GM19023 (cell line): ENCODE measurements around the gene SPO11.

ENCODE experiments used
- ATAC-seq: cut with Tn5 transposase; IDR thresholded peaks from one replicate; pipeline ENCODE4 v1.9.1; 2021; ENCODE audit warnings: mild to moderate bottlenecking, moderate library complexity; ENCODE audit not compliant: unreplicated experiment

The SPO11 gene

DNA sequence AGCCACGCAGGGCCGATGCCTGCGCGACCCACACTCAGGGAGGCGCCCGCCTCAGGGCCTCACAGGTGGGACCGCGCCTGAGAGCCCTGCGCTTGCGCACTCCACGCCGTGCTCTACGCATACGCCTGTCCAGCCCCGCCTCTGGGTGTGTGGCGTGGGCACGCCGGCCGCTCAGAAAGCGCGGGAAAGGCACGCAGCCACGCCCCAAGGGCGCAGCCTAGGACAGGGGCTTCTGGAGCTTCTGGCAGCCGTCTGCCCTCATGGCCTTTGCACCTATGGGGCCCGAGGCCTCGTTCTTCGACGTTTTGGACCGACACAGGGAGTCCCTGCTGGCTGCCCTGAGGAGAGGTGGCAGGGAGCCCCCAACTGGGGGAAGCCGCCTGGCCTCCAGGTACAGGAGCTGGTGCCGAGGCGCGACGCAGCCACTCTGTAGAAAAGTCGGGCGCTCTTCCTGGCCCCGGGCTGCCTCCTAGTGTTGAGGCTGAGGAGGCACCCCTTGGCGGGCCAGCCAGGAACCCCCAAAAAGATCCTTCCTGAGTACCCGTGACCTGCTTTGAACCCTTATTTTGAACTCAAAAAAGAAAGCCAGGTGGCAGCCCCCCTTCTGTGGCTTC, at the start of gene SPO11:
TSS of gene SPO11 (plus strand) at position 196 of the 614 bp plus-strand sequence. CDS start at position 261, 65 bp downstream.
- no peak for ATAC-seq

DNA sequence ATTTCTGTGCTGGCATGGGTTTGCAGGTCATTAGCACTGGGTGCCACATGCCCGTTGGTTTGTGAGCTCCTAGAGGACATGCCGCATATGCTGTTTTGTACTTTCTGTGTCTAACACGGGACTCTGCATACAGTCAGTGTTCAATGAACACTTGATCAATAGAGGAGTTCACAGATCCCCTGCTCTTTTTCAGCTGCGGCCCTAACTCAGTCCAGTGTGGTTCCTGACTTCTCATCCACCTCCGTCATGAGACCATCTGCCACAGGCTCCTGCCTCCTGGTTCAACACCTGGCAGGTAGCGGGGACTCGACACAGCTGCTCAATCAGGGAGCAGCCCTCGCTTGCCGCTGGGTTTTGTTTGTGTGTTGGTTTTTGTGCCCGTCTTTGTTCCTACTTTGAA, 49.4 kb upstream of the SPO11 start:
- ATAC-seq: no peak

DNA sequence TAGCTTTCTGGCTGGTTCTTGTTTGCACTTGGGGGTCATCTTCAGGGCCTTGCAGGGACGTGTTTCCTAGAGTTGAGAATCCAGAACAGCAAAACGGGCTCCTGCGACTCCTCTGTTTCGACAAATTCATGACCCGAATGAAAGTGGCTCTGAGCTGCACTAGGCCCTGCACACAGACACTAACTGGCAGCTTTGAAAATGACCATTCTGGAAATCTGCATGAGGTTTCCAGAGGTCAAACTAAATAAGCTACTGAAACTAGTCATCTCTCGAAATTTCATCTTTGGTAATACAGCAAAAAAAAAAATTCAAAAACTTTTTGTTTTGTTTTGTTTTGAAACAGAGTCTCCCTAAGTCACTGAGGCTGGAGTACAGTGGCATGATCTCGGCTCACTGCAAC, 47.7 kb upstream of the SPO11 start:
- no peak for ATAC-seq

DNA sequence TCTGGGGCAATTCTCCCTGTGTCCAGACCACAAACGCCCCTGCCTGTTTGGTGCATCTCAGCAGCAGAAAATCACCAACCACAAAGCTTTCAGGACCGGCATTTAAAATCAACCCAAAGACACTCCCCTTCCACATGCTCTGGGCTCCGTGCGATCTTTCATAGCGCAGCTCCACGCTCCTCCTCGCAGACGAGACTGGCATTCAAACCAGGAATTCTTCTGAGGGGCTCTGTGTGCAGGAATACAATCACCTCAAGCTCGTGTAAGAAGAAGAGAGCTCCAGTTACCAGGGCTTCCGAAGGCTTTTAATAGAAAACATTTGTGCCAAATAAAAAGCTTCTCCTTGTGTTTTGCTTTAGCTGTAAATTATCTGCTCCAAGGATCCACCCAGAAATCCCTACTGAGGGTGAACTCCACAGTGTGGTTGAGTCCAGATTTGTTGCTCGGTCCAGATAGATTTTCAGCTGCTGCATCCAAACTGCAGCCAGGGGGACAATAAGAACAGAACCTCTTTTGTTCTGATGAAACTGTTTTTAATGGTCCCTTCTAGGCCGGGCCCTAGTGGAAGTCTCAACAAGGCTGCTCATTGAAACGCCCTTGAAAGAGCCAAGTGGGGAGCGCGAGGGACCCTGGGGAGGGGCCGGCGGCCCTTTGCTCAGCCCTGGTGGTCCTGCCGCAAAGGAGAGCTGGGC, 46.8 kb upstream of the SPO11 start:
- ATAC-seq: no peak

DNA sequence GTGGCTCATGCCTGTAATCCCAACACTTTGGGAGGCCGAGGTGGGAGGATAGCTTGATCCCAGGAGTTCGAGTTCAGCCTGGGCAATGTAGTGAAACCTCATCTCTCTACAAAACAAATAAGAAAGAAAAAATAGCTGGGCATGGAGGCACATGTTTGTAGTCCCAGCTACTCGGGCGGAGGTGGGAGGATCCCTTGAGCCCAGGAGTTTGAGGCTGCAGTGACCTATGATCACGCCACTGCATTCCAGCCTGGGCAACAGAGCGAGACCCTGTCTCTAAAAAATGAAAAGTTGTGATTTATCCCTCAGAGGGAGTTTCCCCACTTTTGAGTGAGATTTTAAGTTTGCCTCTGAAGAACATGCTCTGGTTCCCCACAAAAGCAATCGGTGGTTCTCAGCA, 45.7 kb upstream of the SPO11 start:
- ATAC-seq: no peak

- no peak for ATAC-seq
These were observed 42.4 kb upstream of the SPO11 start for GRCh38 chr20:57287007-57287880.

- ATAC-seq: no peak
These were observed 41.7 kb upstream of the SPO11 start for GRCh38 chr20:57287901-57288300.

GRCh38 chr20:57288651-57289277, 40.8 kb upstream of the SPO11 start:
- no peak for ATAC-seq

DNA sequence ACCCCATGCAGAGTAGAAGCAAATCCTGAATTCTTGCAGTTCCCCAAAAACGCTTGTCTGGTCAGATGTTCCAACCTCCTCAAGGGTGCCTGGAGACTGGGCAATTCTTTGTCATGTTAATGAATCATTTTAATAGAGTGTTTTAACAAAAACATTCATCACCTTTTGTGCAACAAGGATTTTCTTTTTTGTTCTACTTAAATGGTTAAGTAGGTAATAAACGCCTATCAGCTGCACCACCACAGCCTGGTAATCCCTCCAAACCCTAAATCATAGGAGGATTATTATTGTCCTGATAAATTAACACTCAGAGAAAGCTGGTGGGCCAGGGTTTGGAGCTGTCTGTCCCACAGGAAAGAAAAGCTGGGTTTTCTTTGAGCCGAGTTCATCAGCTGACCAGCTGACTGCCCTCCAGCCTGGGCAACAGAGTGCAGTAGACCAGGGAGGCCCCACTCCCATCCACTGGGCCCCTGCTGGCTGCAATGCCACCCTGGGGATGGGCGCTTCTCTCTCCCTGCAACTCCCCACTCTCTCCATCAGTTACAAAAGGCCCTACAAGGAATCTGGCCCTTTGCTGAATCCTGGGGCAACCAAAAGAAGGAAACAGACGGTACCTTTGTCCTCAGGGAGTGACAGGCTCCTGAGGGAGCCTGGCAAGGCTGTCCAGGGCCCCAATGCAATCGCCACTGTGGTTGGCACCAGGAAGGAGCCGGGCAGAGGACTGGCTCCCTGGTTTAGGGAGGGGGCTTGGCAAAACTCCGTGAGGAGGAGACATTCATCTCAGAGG, 40.0 kb upstream of the SPO11 start:
- ATAC-seq: no peak

GRCh38 chr20:57290178-57290484, 39.5 kb upstream of the SPO11 start:
- no peak for ATAC-seq

DNA sequence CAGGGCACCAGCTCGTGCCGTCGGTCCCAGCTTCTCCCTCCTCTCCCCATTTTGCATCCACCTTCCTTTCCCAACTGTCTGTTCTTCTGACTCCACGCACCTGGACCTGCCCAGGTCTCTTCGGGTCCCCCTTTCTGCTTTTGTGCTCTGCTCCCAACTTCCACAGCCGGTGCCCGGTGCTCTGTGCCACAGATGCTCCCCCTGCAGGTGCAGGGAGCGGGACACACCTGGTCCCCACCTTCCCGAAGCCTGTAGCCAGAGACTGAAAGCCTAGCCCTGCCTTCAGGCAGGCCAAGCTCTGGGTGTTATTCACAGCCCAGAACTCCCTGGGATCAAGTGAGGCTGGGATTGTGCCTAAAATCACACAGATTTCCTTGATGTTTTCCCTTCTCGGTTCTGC, 38.6 kb upstream of the SPO11 start:
- no peak for ATAC-seq

GRCh38 chr20:57291694-57292093, 37.9 kb upstream of the SPO11 start:
- ATAC-seq: no peak

- ATAC-seq: no peak
These were observed 37.0 kb upstream of the SPO11 start for GRCh38 chr20:57292611-57293010.

DNA sequence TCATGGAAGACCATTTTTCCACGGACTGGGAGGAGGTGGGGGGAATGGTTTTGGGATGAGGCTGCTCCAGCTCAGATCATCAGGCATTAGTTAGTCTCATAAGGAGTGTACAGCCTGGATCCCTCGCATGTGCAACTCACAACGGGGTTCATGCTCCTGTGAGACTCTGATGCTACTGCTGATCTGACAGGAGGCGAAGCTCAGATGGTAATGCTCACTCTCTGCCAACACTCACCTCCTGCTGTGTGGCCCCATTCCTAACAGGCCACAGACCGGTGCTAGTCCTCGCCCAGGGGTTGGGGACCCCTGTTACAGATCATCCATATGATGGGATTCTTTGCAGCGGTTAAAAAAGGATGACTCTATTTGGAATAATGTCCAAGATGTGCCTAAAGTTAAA, 35.6 kb upstream of the SPO11 start:
- no peak for ATAC-seq

DNA sequence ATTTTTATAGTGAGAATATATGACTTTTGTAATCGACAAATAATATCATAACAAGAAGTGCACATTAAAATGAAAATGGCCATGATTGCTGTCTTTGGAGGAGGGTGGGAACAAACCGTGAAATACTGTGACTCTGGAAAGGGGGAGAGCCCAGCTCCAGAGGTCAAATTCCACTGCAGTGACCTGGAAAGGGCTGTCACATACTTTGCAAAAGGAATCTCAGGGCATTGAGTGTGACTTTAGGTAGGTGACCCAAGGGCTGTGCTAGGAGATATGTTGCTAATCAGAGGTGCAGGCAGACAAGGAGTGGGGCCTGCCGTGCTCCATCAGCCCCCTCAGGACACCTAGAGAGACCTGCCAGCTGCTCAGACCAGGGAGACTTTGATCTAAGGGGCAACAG, 35.1 kb upstream of the SPO11 start:
- ATAC-seq: no peak

GRCh38 chr20:57298457-57298856, 31.1 kb upstream of the SPO11 start:
- no peak for ATAC-seq

- no peak for ATAC-seq
These were observed 28.6 kb upstream of the SPO11 start for GRCh38 chr20:57301026-57301425.

- ATAC-seq: no peak
These were observed 22.9 kb upstream of the SPO11 start for GRCh38 chr20:57306747-57307146.

DNA sequence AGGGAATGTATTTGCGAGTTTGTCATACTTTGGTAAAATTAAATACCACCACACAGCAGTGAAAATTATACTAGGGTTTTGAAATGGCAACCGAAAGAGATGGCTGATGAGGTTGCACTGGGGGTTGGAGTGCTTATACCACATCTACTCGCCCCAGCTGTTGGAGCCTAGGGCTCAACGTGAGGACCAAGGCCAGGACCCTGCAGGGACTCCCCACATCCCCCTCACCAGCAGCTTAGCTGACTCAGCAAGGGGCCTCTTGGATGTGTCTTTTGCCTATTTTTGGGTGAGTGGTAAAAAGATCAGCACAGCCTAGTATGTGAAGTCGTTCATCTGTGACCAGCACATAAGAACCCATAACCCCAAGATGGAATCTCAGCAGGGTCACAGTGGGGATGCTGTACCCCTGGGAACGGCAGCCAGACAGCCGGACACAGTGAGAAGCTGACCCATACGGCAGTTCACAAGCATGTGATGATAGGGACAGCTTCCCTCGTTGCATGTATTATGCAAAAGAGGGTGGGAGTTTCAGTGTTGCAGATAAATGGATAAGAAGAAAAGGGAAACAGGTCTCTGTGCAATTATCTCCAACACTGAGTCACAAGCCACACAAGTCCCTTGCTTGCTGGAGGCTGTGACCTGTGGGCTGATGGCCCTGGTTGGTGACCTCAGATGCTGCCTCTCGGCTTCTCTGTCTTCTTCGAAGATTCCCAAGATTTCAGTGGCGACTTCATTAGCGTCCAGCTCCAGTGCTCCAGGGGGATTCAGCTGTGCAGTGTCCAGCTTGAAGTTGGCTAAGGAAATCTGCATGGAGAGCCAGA, 20.9 kb upstream of the SPO11 start:
- no peak for ATAC-seq

GRCh38 chr20:57309544-57310115, 20.0 kb upstream of the SPO11 start:
- no peak for ATAC-seq
